ENCODE data around the gene BPGM. TPM values are rescaled to one million over a fixed set of nuclear protein-coding genes. Genes with fewer than 3 reads are reported as not detected.

The BPGM gene
- total RNA-seq, result 23.7 and 26.1 TPM in 2 replicates

GRCh38 chr7:134646425-134647305, at the start of gene BPGM:
Gene BPGM (plus strand): TSS chr7:134646853. CDS start chr7:134661508, 14,655 bp downstream.
- intact Hi-C loops (cut with micrococcal nuclease), result loop anchor here (1.0 to 2.0 kb wide), 20 partner anchors 10 to 1394 kb away; partner anchors contain the start of genes AGBL3, AKR1B1, CNOT4 and CYREN

GRCh38 chr7:134599371-134599770, 47.3 kb upstream of the BPGM start:
- intact Hi-C loops (cut with micrococcal nuclease), result no loop called here

- intact Hi-C loops (cut with micrococcal nuclease), result no loop called here
Observed at GRCh38 chr7:134601459-134601858, 45.2 kb upstream of the BPGM start.

- intact Hi-C loops (cut with micrococcal nuclease), result no loop called here
Observed at GRCh38 chr7:134602881-134603451, 43.7 kb upstream of the BPGM start.

- intact Hi-C loops (cut with micrococcal nuclease), result loop anchor here (1.0 kb wide), 5 partner anchors 40 to 348 kb away; partner anchors contain the start of gene BPGM
Observed at GRCh38 chr7:134605978-134606923, 40.4 kb upstream of the BPGM start.

GRCh38 chr7:134611611-134612151, 35.0 kb upstream of the BPGM start:
- intact Hi-C loops (cut with micrococcal nuclease), result loop anchor here (1.0 to 5.0 kb wide), 2 partner anchors 141 to 343 kb away; no protein-coding TSS in a partner anchor

GRCh38 chr7:134612197-134612596, 34.5 kb upstream of the BPGM start:
- intact Hi-C loops (cut with micrococcal nuclease), result loop anchor here (1.0 to 5.0 kb wide), 2 partner anchors 140 to 342 kb away; no protein-coding TSS in a partner anchor

- intact Hi-C loops (cut with micrococcal nuclease), result loop anchor here (5.0 kb wide), 1 partner anchor 139 kb away; no protein-coding TSS in a partner anchor
Observed at GRCh38 chr7:134613623-134614347, 32.9 kb upstream of the BPGM start.

GRCh38 chr7:134616611-134617010, 30.0 kb upstream of the BPGM start:
- intact Hi-C loops (cut with micrococcal nuclease), result no loop called here

GRCh38 chr7:134618756-134619530, 27.7 kb upstream of the BPGM start:
- intact Hi-C loops (cut with micrococcal nuclease), result no loop called here

GRCh38 chr7:134619627-134620331, 26.9 kb upstream of the BPGM start:
- intact Hi-C loops (cut with micrococcal nuclease), result no loop called here

GRCh38 chr7:134622303-134622995, 24.2 kb upstream of the BPGM start:
- intact Hi-C loops (cut with micrococcal nuclease), result no loop called here

- intact Hi-C loops (cut with micrococcal nuclease), result no loop called here
Observed at GRCh38 chr7:134623193-134623592, 23.5 kb upstream of the BPGM start.

GRCh38 chr7:134625550-134625949, 21.1 kb upstream of the BPGM start:
- intact Hi-C loops (cut with micrococcal nuclease), result no loop called here

- intact Hi-C loops (cut with micrococcal nuclease), result no loop called here
Observed at GRCh38 chr7:134627109-134627774, 19.4 kb upstream of the BPGM start.

GRCh38 chr7:134627775-134628153, 18.9 kb upstream of the BPGM start:
- intact Hi-C loops (cut with micrococcal nuclease), result no loop called here

- intact Hi-C loops (cut with micrococcal nuclease), result no loop called here
Observed at GRCh38 chr7:134629445-134629844, 17.2 kb upstream of the BPGM start.

GRCh38 chr7:134630237-134630636, 16.4 kb upstream of the BPGM start:
- intact Hi-C loops (cut with micrococcal nuclease), result no loop called here
